CD14-positive monocyte (primary cell): ENCODE measurements around the gene SH2B3. TPM values are rescaled to one million over a fixed set of nuclear protein-coding genes. Genes with fewer than 3 reads are reported as not detected.

Experiments used
- DNase-seq, 3 donors: peaks; one replicate each; pipeline ENCODE4 v3.0.0-alpha.2; 2011 to 2022
- H2AFZ ChIP-seq: 2 replicates; pipeline ENCODE4 v1.6.0; 2012; ENCODE audit warnings: mild to moderate bottlenecking, low read depth, low read length, inconsistent platforms; ENCODE audit not compliant: insufficient read depth, poor library complexity, severe bottlenecking
- H3K27ac ChIP-seq, 2 donors: 1 replicate in 1 of 2; 2 replicates in 1 of 2; pipeline ENCODE4 v1.5.1; 2012 to 2013; ENCODE audit warnings: low read length in 2 of 2, control low read depth in 1 of 2, inconsistent platforms in 1 of 2, low read depth in 1 of 2, mild to moderate bottlenecking in 1 of 2
- H3K27me3 ChIP-seq, 2 donors: one replicate each; pipeline versions ENCODE4 v1.6.0 to v1.6.1; 2011 to 2013; ENCODE audit warnings: low read length in 2 of 2; ENCODE audit not compliant: control insufficient read depth in 2 of 2, insufficient read depth in 2 of 2
- H3K36me3 ChIP-seq, 2 donors: replicated peaks in 1 of 2; 1 replicate in 1 of 2; 2 replicates in 1 of 2; pipeline versions ENCODE4 v1.5.1 to v1.6.1; 2012 to 2013; ENCODE audit warnings: low read length in 2 of 2, control low read depth in 1 of 2, inconsistent platforms in 1 of 2, mild to moderate bottlenecking in 1 of 2; ENCODE audit not compliant: insufficient read depth in 2 of 2, control insufficient read depth in 1 of 2
- H3K4me1 ChIP-seq, 2 donors: 1 replicate in 1 of 2; 2 replicates in 1 of 2; pipeline versions ENCODE4 v1.5.1 to v1.6.1; 2012 to 2013; ENCODE audit warnings: low read length in 2 of 2, control low read depth in 1 of 2, inconsistent platforms in 1 of 2, mild to moderate bottlenecking in 1 of 2, moderate library complexity in 1 of 2; ENCODE audit not compliant: insufficient read depth in 2 of 2, control insufficient read depth in 1 of 2
- H3K4me2 ChIP-seq: replicated peaks from 2 replicates; pipeline ENCODE3; 2012; ENCODE audit warnings: low read length, moderate library complexity, mild to moderate bottlenecking; ENCODE audit not compliant: poor library complexity, severe bottlenecking; ENCODE audit errors: extremely low read depth
- H3K4me3 ChIP-seq, 3 experiments: fragments of 200-600 bp in 1 of 3; sonication (generic) in 1 of 3; replicated peaks in 1 of 3; 1 replicate in 2 of 3; 2 replicates in 1 of 3; pipeline ENCODE4 v1.5.1; 2011 to 2013; ENCODE audit warnings: low read length in 3 of 3, mild to moderate bottlenecking in 3 of 3, control low read depth in 2 of 3, low read depth in 2 of 3, inconsistent platforms in 1 of 3, moderate library complexity in 1 of 3
- H3K79me2 ChIP-seq: 2 replicates; pipeline ENCODE4 v1.6.0; 2012; ENCODE audit warnings: mild to moderate bottlenecking, control low read depth, inconsistent platforms, low read length, moderate library complexity; ENCODE audit not compliant: insufficient read depth
- H3K9ac ChIP-seq: 2 replicates; pipeline ENCODE4 v1.6.0; 2017; ENCODE audit warnings: low read length, mild to moderate bottlenecking; ENCODE audit not compliant: insufficient read depth, poor library complexity, severe bottlenecking
- H3K9me3 ChIP-seq, 2 donors: replicated peaks in 1 of 2; 1 replicate in 1 of 2; 2 replicates in 1 of 2; pipeline versions ENCODE4 v1.5.1 to v1.6.1; 2012 to 2013; ENCODE audit warnings: low read length in 2 of 2, control low read depth in 1 of 2; ENCODE audit not compliant: control insufficient read depth in 1 of 2, insufficient read depth in 1 of 2
- H4K20me1 ChIP-seq: 2 replicates; pipeline ENCODE4 v1.6.0; 2012; ENCODE audit warnings: mild to moderate bottlenecking, low read length, control low read depth, moderate library complexity; ENCODE audit not compliant: insufficient read depth
- H3K27ac Mint-ChIP-seq, 7 donors: one replicate each; pipeline ENCODE4 v1.8.0; 2020; ENCODE audit warnings: mild to moderate bottlenecking in 7 of 7, mixed read lengths in 7 of 7, moderate library complexity in 6 of 7, inconsistent platforms in 2 of 7
- H3K27me3 Mint-ChIP-seq, 3 donors: one replicate each; pipeline ENCODE4 v1.8.0; 2021 to 2022; ENCODE audit warnings: low read depth in 3 of 3, mild to moderate bottlenecking in 3 of 3, mixed read lengths in 3 of 3, moderate library complexity in 3 of 3, inconsistent platforms in 1 of 3
- H3K36me3 Mint-ChIP-seq, 2 donors: one replicate each; pipeline ENCODE4 v1.8.0; 2020; ENCODE audit warnings: mixed read lengths in 2 of 2, inconsistent platforms in 1 of 2, mild to moderate bottlenecking in 1 of 2
- H3K4me1 Mint-ChIP-seq: one replicate; pipeline ENCODE4 v1.8.0; 2020; ENCODE audit warnings: mild to moderate bottlenecking, mixed read lengths
- H3K4me3 Mint-ChIP-seq, 2 donors: one replicate each; pipeline ENCODE4 v1.8.0; 2020; ENCODE audit warnings: mild to moderate bottlenecking in 2 of 2, mixed read lengths in 2 of 2, moderate library complexity in 1 of 2
- H3K9me3 Mint-ChIP-seq, 7 donors: one replicate each; pipeline ENCODE4 v1.8.0; 2020 to 2022; ENCODE audit warnings: mixed read lengths in 7 of 7, mild to moderate bottlenecking in 6 of 7, moderate library complexity in 6 of 7, inconsistent platforms in 2 of 7
- CTCF ChIP-seq: fragments of 200-600 bp; IDR thresholded peaks from one replicate; pipeline ENCODE4 v1.8.0; 2022; ENCODE audit warnings: antibody characterized with exemption, mild to moderate bottlenecking
- WGBS: methylation state at CpG from one replicate; pipeline ENCODE4 v1.1.5; 2013; ENCODE audit warnings: missing lambda C conversion rate; ENCODE audit not compliant: insufficient coverage; 5-methylcytosine and 5-hydroxymethylcytosine counted together
- intact Hi-C, 2 donors: fragments of 100-400 bp; cut with micrococcal nuclease; formaldehyde crosslinking; loops; one replicate each; pipeline versions ENCODE4 v1.15.0 to v1.15.1; 2023
- polyA plus RNA-seq, 3 donors: library from polyadenylated mRNA; depleted of rRNA in 1 of 3; unstranded in 2 of 3; stranded (reverse) in 1 of 3; fragments of 300-500 nt in 2 of 3; fragments of >200 nt in 1 of 3; fragmentation: Illumina TruSeq in 2 of 3; gene quantifications; 1 replicate in 2 of 3; 2 replicates in 1 of 3; pipeline ENCODE4 v1.2.3, GENCODE V29; 2012 to 2021

The SH2B3 gene
- polyA plus RNA-seq, 3 donors, result 15.2 to 136 (median 33.5) TPM

- Histone ChIP-seq H3K4me3 (no peak overlapping the region), H3K36me3 (peaks cover 46 to 75% of the 10 kb centered on the region in 2 donors), H3K9me3 (no peaks in the 10 kb centered on the region), H3K4me1 (peaks cover 82 to 89% of the 10 kb centered on the region in 2 donors), H3K79me2 (peaks cover 99% of the 10 kb centered on the region), H3K27ac (peak overlapping the region; percentile 75 to 88), H3K27me3 (no peaks in the 10 kb centered on the region), H3K4me2 (peak overlapping the region; percentile 32), H2AFZ (no peak overlapping the region), H4K20me1 (peaks cover 100% of the 10 kb centered on the region), H3K9ac (peak overlapping the region; percentile 33)
- Mint-ChIP-seq H3K27ac (peak overlapping the region; percentile 87 to 96 (median 94)), H3K9me3 (no peaks in the 10 kb centered on the region), H3K36me3 (peaks cover 52 to 73% of the 10 kb centered on the region in 2 donors), H3K4me1 (peaks cover 91% of the 10 kb centered on the region), H3K4me3 (no peak overlapping the region), H3K27me3 (peaks cover 0 to 3% (median 2%) of the 10 kb centered on the region in 3 donors)
- peak; percentile 81 to 95 (median 84) for DNase-seq
- 54% methylated on average over 2 of the region's 7 CpGs for WGBS
- no peak for TF ChIP-seq CTCF
- intact Hi-C loops, result no loop called here
Observed at GRCh38 chr12:111443586-111443985, 37.9 kb downstream of the SH2B3 start.

- H3K4me3 ChIP-seq, result peak overlapping the region in 1 of 3 experiments; percentile 44
- Mint-ChIP-seq H3K27ac (peak overlapping the region; percentile 87 to 96 (median 94)), H3K36me3 (peaks cover 56 to 77% of the 10 kb centered on the region in 2 donors), H3K4me1 (peaks cover 90% of the 10 kb centered on the region), H3K9me3 (no peaks in the 10 kb centered on the region), H3K4me3 (peak overlapping the region; percentile 58 to 65), H3K27me3 (peaks cover 0 to 3% (median 0%) of the 10 kb centered on the region in 3 donors)
- WGBS, result 84% methylated on average over 5 of the region's 8 CpGs
- peak overlapping the region; percentile 75 to 88 for H3K27ac ChIP-seq
- H3K4me1 ChIP-seq, result peaks cover 79 to 87% of the 10 kb centered on the region in 2 donors
- peak overlapping the region; percentile 18 for H3K9ac ChIP-seq
- H3K4me2 ChIP-seq, result peak overlapping the region; percentile 63
- peaks cover 99% of the 10 kb centered on the region for H3K79me2 ChIP-seq
- intact Hi-C loops, result loop anchor here in 1 of 2 donors (2.0 kb wide), 1 partner anchor 14 kb away; no protein-coding TSS in a partner anchor
- no peak for TF ChIP-seq CTCF
- H4K20me1 ChIP-seq, result peaks cover 100% of the 10 kb centered on the region
- peaks cover 54 to 83% of the 10 kb centered on the region in 2 donors for H3K36me3 ChIP-seq
- H2AFZ ChIP-seq, result no peak overlapping the region
- H3K27me3 ChIP-seq, result no peaks in the 10 kb centered on the region
- no peaks in the 10 kb centered on the region for H3K9me3 ChIP-seq
- DNase-seq, result no peak
Observed at GRCh38 chr12:111444314-111444924, 38.7 kb downstream of the SH2B3 start.
